SKM-1 treated with dmso at 0.1 percent for 144 hours (cell line): ENCODE results near the gene ZNF691.
"Not testable (repeated sequence)": the region's sequence is repeated elsewhere in the genome, so short reads cannot be mapped to it uniquely, and the experiment has no call there.

Experiments used
- DNase-seq: peaks from one replicate; lab custom pipeline; 2025; ENCODE audit not compliant: unreplicated experiment; lab: John Stamatoyannopoulos, UW

ZNF691 gene

DNA sequence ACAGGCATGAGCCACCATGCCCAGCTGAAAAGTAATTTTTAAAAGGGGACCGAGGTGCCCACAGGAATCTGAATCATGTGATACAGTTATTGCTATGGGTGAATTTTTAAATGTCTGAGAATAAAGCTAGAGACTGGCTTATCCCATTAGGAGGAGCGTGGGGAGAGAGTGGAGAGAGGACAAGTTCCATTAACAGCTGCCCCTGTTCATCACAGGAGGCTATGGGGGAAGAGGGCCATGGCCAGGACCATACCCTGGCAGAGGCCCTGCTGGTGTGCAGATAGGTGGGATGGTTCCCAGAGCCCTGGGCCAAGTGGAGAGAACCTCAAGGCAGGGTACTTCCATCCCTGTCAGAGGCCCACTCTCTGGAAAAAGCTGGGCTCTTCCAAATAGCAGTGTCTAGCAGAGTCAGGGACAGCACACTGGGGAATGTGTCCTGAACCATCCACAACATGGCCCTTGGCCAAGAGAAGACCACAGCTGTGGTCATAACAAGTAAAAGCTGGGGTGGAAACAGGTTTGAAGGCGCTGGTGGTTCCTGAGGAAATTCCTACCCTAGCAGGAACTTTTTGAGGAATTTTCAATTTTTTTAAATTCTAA lies 13.7 kb upstream of the ZNF691 start:
- DNase-seq = no peak

DNA sequence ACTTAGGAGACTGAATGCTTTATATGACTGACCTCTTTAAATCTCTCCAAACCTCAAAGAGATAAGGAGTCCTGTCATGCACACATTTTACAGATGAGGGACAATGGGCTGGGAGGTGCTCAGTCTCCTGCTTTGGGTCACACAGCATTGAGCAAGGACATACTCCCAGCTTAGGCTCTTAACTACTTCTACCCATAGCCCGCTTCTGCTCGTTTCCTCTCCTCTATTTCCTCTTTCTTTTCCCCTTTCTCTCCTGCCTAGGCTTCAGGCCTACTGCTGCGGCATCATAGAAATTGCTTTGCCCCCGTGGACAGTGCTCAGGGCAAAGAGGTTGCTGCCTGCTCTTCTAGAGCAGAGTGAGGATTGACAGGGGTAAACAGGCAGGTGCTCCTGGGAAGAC lies 12.4 kb upstream of the ZNF691 start:
- DNase-seq = peak; percentile 54

DNA sequence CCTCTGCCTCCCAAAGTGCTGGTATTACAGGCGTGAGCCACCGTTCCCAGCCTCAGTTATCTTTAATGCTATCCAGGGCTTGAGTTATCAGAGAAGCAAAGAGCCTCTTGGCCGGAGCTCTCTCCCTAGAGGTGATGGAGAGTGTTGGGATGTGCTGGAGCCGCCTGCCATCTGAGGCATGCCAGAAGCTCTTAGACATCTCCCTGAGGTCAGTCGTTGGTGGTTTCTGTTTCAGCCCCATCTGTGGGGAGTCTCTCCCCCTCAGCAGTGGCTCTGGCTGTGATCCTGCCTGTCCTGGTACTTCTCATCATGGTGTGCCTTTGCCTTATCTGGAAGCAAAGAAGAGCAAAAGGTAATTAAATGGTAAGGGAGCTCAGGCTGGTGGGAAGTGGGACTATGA lies 11.6 kb upstream of the ZNF691 start:
- no peak for DNase-seq

DNA sequence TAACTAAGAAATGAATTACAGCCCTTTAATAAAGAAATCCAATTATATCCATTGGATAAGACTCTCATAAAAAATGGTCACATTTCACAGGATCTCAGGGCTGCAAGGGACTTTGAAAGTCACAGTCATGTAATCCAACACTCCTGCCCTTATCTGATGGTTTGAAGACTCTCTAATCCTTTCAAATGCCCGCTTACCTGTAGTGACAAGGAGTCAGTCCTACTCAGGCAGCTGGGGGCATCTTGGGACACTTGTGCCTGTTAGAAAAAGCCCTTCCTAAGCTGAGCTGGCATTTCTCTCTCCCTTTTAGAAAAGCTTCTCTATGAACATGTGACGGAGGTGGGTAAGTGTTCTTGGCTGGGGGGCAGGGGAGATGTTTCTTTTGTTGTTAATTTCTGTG lies 11.0 kb upstream of the ZNF691 start:
- no peak for DNase-seq

DNA sequence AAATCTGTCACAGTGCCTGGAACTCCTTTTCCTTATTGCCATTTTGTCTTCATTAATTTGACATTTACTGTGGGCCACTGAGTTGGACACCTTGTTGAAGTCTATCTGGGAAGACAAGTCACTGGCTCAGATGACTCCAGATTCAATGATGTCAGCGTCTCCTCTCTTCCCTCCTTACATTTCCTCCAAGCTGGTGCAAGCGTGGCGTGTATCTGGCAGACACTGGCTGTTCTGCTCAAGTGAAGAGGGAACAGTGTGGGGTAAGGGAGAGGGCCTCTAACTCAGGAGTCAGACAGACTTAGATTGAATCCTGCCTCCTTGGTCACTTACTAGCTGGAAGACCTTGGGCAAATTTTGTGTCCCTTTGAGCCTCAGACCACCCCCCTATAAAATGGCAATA lies 8.7 kb upstream of the ZNF691 start:
- DNase-seq = no peak

DNA sequence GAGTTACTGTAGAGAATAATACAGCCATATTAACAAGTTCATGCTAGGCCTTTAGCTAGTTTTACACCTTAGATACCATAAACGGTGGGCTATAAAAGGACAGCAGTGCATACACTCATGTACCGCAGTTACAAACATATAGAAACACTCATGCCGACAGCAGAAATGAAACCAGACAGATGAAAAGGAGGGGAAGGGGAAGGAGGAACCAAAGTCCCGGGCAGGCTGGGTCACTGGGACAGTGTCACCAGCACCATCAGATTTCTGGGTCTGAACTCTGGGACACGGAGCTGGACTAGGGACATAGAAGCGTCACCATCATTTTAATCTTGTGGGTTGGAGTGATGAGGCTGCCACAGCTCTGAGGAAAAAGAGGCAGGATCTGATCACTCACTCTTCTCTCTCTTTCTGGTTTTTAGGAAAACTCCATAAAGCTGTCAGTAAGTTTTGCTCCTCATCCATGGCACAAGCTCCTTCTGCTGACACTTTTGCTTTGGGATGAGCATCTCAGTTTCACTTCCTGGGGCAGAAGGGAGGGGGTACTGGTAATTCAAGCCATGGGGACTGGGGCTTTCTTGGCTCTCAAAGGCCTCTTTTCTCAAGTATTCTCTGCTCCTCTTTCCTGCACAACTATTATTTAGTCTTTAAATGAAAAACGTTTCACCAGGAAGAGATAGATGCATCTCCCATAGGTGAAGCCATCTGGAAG lies 7.8 kb upstream of the ZNF691 start:
- no peak for DNase-seq

DNA sequence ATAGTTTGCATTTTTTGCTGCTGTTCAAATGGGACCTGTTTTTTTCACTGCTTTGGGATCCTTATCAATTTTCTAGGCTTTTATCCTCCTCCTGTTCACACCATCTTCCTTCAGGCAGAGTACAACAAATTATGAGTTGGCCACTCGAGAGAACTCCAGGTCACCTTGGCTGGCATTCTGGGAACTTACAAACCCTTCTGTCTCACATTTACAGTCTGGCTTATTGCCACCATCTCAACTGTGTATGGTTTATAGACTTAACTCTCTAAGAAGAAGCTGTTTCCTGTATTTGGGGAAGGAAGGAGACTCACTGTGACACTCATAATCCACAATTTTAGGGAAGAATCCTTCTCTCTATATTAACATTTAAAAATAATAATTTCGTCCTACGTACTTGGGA lies 5.4 kb upstream of the ZNF691 start:
- no peak for DNase-seq

DNA sequence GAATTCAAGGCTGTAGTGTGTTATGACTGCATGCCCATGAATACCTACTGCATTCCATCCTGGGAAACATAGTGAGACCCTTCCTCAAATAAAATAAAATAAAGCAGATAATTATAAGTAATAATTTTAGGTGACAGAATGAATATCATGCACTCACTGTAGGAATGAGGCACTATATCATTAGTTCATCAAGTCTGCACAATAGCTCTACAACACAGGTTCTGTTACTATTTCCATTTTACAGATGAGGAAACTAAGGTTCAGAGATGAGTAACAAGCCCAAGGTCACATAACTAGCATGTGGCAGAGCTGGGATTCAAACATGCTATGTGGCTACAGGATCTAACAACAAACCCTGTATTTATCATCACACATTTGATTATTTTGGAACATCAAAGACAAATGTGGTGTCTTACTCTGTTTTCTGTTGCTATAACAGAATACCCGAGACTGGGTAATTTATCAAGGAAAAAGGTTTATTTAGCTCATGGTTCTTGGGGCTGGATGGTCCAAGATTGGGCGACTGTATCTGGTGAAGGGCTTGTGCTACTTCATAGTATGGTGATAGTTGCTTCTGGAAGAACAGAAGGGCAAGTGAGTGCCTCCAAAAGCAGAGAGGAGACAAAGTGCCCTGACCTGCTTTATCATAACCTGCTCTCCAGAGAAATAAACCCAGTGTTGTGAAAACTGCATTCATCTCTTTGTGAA lies 4.8 kb upstream of the ZNF691 start:
- no peak for DNase-seq

DNA sequence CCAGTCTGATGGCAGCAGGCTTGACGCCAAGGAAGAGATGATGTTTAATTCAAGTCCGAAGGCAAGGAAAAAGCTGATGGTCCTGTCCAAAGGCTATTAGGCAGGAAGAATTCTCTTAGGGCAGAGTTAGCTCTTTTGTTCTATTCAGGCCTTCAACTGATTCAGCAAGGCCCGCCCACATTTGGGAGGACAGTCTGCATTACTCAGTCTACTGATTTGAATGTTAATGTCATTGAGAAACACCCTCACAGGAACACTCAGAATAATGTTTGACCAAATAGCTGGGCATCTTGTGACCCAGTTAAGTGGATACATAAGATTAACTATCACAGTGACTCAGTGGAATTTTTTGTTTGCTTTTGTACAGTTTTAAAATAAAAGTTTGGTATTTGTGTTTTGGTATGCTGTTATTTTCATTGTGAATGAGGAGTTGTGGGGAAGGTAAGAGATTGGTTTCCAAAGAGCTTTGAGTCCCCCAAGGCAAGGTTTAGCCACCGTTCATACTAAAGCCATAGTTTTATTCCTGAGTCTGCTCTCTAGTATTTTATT lies 1.7 kb upstream of the ZNF691 start:
- DNase-seq = no peak

DNA sequence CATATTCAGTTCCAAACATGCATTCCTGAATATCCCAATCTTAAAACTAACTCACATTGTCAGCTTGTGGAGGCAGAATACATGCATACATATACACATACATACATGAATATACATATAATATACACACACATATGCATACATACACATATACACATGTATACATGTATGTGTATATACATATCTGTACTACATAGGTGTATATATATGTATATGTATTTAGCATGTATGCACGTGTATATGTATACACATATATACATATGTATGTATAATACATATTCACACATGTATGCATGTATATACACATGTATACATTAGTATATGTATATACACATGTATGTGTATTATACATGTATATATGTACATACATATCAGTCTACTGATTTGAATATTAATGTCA lies 1.2 kb upstream of the ZNF691 start:
- no peak for DNase-seq

DNA sequence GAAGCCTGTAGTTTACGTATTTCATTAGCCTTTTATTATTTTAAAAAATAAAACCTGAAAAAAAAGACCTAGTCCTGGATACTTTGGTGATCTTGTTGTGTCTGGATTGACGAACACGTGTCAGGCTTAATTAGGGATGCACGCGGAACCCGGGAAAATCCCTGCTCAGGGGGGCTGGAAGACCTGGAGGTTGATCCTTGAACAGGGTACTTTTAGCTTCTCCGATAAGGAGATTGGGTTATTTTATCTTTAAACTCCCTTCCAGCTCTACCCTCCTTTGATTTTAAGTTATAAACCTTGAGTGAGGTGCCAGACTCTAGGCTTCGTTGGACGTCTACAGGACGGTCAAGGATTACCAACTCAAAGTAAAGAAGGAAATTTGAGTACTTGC lies 552 bp upstream of the ZNF691 start:
- DNase-seq = no peak

DNA sequence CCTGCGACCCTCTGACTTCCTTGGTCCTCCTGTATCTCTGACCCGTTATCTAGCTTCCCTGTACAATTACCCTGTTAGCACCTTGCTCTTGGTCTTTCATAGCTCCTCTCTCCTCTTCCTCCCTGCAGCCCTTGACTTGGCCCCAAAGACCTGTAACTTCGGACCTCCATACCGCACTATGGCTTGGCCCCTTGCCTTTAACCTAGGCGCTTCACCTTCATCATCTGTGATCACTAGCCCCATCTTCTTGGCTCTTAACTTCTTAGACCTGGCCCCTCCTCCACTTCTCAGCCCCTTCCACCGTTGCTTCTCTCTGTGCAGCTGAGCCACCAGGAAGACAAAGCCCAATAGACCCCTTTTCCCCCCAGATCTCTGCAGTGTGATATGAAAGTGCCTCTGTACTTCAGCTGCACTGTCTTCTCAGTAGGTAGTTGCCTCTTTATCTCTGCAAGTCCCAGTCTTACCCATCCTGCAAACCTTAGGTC lies 740 bp downstream of the ZNF691 start:
- DNase-seq = no peak

DNA sequence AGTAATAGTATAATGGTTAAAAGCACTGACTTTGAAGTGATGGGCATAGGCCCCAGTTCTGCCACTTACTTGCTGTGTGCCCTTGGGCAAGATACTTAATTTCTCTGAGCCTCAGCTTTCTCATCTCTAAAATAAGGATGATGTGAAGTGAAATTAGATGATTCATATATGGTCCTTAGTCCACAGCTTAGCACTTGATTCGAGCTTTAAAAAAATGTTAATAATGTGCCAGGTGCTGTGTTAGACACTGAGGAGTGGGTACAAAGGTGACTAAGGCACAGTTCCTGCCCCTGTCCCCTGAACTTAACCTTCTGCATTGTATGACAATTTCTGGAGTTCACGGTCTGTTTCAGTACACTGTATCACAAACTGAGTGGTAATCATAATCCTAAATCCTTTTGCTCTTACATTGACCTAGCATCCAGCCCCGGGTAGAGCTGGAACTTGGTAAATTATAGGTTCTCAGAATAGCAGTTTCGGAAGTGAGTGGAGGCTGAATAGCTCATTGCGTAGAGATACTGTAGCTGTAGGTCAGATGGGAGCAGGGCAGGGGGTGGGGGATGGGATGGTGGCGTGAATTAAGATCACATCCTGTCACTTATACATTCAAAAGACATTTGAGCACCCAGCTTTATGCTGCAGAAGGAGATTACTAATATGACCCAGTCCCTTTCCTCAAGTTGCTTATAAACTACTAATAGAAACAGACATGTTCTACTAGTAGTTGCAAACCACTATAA lies 1.5 kb downstream of the ZNF691 start:
- DNase-seq = no peak

DNA sequence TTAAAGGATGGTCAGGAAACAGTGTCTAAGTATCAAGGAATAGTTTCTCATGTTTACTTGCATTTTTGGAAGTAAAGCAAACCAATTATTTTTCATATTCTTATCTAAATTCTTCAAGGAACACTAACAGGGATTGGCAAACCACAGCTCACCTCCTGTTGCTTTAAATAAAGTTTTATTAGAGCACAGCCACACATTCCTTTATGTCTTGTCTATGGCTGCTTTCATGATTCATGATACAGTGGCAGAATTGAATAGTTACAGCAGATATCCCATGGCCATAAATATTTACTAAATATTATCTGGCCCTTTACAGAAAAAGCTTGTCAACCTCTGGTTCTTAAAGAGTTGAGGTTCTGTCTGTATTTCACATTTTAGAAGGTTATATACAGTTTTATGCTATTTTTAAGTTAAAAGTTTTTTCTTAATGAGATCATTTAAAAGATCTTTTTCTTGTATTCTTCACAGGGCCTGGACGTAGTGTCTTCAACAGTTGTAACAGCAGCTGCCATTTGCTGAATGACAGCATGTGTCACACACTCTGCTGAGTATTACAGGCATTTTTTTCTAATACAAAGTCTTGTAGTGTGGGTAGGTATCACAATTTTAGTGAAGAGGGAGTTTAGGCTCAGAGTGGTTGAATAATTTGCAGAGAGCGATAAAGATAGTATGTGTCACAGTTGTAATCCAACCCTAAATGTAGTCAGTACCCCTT lies 2.6 kb downstream of the ZNF691 start:
- no peak for DNase-seq

DNA sequence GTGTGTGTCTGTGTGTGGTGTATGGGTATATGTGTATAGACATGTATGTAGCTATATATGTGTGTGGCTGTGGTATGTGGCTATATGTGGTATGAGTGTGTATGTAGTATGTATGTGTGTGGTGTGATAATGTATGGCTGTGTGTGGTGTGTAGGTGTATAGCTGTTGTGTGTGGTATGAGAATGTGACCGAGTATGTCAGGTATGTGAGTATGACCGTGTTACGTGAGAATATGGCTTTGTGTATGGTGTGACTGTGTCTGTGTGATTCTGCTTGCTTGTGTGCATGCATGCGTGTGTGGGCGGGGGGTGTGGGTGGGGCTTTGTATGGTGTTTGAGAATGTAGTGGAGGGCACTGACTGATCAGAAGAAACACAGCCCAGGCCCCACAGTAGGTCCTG lies 3.5 kb downstream of the ZNF691 start:
- DNase-seq = no peak

DNA sequence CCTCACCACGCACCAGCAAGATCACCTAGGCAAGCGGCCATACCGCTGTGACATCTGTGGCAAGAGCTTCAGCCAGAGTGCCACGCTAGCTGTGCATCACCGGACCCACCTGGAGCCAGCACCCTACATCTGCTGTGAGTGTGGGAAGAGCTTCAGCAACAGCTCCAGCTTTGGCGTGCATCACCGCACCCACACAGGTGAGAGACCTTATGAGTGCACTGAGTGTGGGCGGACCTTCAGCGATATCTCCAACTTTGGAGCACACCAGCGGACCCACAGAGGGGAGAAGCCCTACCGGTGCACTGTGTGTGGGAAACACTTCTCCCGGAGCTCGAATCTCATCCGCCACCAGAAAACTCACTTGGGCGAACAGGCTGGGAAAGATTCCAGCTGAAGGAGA lies 5.0 kb downstream of the ZNF691 start:
- DNase-seq = no peak

DNA sequence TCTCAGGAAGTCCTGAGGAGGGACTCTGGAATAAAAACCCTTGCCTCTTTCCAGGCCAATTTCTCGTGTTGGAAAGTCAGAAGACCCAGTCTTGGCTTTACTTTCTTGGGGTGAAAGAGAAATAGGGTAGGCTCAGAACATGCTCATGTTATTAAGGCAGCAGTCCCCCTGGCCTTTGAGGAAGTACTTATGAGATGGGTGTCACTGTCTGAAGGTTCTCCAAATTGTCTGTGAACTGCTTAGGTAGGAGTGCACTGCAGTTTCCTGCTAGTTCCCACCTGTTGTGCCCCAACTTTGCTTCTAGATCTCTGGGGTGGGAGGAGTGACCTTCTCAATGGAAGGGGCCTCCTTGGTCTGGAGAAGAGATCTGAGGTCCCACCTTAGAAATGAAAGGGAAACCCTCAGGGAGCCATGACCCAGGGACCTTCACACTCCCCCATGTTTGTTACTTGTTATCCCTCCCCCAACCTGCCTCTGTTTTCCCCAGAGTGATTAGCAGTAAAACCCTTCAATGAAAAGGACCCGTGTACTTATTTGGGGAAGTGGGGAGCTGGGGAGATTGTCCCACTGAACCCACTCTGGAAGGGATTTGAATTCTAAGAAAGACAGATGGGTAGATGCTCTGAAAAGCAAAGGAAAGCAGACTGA lies 5.7 kb downstream of the ZNF691 start:
- DNase-seq = no peak

DNA sequence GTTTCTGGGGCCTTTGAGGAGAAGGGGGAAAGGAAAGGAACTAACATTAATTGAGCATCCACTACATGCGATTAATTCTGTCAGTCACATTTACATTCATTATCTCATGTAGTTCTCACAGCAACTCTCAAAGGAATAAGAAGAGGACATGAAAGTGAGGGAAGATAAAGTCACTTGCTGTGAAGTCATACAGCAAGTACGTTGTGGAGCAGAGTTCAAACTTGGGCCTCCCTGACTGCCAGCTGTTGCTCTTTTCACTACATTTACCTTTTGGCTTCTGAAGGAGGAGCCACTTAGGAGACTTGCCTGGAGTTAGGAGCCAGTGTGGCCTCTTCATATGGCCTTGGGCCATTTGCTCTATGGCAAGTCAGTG lies 6.2 kb downstream of the ZNF691 start:
- DNase-seq = no peak

DNA sequence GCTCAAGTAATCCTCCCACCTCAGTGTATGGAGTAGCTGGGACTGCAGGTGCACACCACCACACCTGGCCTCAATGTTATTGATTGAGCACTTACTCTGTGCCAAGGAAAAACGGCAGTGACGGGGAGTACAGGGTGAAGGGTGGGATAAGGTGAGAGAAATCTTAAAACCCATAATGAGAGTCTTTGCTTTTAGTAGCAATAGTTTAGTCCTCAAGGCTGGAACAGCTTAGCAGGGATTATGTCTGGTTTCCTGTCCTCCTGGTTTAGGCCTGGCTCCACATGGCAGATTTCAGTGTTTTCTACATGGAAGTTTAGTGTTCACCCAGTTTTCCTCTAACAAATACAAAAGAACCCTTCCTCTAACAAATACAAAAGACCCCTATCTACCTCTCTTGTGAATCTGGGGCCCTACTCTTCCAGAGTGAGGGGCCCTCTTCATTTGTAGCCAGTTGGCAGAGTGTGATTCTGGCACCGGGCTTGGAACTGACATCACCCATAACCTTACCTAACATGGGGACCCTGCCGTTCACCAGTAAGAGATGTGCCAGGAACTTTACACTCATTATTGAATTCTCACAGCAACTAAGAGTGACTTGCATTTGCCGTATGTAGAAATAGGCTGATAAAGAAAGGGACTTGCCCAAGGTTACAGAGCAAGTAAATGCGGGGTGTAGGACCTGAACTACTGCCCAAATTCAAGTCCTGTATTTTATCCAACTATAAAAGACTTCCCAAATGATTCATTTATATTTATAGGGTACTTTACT lies 6.9 kb downstream of the ZNF691 start:
- DNase-seq = no peak

DNA sequence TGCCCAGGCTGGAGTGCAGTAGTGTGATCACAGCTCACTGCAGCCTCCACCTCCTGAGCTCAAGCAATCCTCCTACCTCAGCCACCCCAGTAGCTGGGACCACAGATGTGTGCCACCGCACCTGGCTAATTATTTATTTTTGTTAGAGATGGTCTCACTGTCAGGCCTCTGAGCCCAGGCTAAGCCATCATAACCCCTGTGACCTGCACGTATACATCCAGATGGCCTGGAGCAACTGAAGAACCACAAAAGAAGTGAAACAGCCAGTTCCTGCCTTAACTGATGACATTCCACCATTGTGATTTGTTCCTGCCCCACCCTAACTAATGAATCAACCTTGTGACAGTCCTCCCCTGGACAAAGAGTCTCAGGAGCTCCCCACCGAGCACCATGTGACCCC lies 10.1 kb downstream of the ZNF691 start:
- DNase-seq = not testable (repeated sequence)
